NCI-H748 treated with DMSO at 0.1 percent for 48 hours (cell line): ENCODE results near the gene MYOCD.

ENCODE experiments used
- DNase-seq: peaks from one replicate; lab custom pipeline; 2025; lab: John Stamatoyannopoulos, UW

MYOCD gene

DNA sequence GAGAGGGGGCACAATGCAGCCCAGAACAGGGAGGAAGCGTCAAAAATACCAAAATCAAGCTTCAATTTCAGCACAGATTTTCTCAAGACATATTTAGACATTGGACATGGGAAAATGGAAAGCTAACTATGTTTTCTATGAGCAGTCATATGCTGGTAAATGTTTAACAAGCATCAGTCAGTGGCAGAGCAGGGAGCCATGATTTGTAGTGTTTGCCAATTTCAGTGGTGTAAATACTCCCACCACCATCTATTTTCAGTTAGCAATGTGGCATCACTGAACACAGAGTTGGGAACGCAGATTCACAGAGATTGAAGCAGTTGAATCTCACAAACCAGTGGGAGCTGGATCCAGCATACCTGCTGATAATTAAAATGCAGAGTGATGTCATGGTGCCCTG is 24.6 kb upstream of the MYOCD start:
- DNase-seq: no peak

DNA sequence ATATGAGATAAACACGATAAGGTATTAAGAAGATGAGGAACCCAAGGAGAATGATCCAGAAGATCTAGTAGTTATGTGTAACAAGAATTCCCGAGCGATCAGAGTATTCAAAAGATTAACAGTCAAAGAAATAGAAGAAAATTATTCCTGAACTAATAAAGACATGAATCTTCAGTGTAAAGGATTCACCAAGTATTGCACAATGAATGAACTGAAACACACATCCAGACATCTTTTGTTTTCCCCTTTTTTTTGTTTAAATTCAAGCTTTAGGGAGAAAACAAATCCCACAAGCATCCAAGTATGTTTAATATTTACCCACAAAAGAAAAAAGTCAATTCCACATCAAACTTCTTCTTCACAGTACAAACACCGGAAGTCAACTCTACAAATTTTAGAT is 23.7 kb upstream of the MYOCD start:
- DNase-seq: no peak

DNA sequence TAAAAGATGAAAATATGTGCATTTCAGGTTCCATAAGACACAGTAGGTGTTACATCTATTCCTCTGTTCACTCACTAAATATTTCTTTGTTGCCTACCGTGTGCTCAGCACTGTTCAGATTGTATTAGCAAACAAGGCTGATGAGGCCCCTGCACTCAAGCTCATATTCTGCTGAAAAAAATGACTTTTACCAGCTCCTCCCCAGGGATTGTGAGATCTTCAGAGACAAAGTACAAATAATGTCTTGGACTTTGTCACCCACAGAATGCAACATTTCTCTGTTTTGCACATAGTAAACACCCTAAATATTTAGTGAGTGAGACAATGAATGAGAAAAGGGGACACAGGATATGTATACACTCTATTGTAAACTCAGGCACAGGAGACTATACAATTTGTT is 21.9 kb upstream of the MYOCD start:
- no peak for DNase-seq

- DNase-seq: no peak
Measured at GRCh38 chr17:12644623-12645022, 21.1 kb upstream of the MYOCD start.

- DNase-seq: no peak
Measured at GRCh38 chr17:12646761-12647422, 18.8 kb upstream of the MYOCD start.

DNA sequence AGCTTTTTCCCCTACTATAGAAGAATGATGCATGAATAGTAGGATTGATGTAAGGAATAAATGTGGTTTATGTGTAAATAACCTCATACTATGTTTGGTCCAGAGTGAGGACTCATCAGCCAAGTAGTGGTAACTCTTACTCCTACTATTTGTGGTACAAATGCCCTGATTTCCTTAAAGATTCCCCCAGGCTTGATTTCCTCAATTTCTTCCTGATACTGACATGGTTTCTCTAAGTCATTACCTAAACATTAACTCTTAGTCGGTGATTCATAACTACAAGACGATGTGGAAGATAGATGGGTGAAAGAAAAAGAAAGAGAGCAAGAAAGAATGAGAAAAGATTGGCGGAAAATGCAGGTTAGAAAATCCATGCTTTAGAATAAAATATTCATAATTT is 17.2 kb upstream of the MYOCD start:
- DNase-seq: no peak

GRCh38 chr17:12655936-12656335 is 9.8 kb upstream of the MYOCD start:
- no peak for DNase-seq

DNA sequence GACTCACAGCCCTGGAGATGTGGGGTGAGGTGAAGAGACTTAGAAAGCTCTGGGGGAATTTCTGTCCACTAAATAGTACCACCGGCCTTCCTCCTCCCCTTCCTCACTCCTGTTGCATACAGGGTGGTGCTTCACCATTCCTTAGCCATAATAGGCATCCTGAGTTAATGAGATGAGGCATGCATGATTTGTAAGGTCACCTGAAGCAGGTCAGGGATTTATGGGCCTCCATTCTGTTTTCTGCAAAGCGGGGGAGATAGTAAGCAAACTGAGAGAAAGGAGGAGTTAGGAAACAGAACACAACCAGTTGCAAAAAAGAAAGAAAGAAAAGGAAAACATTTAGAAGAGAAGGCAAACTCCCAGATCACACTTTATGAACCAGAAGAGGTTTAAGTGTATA is 9.3 kb upstream of the MYOCD start:
- no peak for DNase-seq

GRCh38 chr17:12659500-12659899 is 6.2 kb upstream of the MYOCD start:
- no peak for DNase-seq

- no peak for DNase-seq
Measured at GRCh38 chr17:12664252-12664651, 1.4 kb upstream of the MYOCD start.

- DNase-seq: no peak
Measured at GRCh38 chr17:12664894-12665262, 812 bp upstream of the MYOCD start.

DNA sequence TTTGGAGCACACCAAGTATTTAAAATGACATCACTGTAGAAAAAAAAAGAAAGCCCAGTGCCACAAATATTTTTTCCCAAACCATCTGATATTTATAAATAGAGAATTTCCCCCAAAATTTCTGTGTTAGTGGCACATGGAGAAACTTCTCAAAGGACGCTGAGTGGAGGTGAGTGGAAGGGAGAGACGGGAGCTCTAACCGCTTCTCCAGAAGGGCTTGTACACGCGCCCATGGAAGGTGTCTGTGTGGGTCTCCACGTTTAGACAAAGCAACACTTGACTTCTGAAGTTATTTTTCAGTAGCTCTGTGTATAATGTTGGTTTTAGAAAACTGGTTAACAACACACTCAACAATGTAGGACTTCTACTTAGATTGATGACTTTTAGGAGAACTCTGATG is 1.0 kb downstream of the MYOCD start:
- no peak for DNase-seq

- peak; percentile 6 for DNase-seq
Measured at GRCh38 chr17:12667299-12667958, 1.7 kb downstream of the MYOCD start.

DNA sequence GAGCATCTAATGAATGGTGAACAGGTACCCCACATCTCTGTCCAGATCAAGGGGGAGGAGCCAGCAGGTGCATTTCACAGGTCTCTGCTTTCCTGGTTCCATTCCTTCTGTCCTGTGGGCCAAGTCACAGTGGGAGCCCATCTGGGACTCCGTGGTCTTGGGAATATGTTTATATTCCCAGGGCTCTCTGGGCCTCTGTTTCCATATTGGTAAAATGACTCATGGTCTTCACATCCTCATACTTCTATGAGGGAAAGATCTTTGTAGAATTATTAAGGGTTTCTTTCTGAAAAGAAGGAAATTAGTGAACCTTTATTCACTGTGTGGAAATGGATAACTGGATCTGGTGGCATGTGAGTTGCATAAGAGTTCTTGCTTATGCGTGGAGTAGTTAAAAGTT is 6.2 kb downstream of the MYOCD start:
- no peak for DNase-seq

DNA sequence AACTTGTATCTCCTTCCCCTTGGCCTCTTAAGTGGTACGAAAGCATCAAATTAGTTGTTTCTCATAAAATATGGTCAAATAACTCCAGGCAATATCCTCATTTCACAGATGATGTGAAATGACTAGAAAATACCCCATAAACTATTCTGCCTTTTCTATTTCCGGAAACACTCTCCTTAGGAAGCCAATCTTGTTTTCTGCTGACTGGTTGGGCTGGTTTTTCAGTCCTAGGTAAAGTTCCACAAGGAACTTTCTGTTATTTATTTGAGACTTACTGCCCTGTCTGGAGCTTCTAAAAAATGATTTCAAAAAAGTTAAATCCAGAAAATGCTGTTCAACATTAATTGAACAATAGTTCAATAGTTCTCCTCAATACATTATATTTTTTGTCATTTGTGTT is 7.3 kb downstream of the MYOCD start:
- no peak for DNase-seq

DNA sequence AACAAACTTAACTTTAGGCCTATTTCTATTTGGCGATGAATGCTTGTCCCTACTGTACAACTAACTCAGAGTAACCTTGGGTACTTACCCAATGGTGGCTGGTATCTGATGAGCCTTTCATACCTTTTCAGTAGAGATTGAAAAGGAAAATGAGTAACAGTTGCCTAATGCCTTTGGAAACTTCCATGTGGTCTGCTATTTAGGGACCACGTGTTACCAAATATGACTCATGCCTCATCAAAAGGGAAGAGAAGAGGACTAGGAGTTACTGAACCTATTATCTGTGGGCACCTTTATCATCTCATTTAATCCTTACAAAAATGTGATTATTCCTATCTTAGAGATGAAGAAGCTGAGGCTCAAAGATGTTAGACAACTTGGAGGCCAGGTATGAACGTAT is 8.1 kb downstream of the MYOCD start:
- no peak for DNase-seq

- no peak for DNase-seq
Measured at GRCh38 chr17:12680407-12680897, 14.8 kb downstream of the MYOCD start.

- DNase-seq: no peak
Measured at GRCh38 chr17:12680993-12681392, 15.3 kb downstream of the MYOCD start.

- no peak for DNase-seq
Measured at GRCh38 chr17:12683299-12683698, 17.6 kb downstream of the MYOCD start.

GRCh38 chr17:12686486-12686885 is 20.8 kb downstream of the MYOCD start:
- no peak for DNase-seq

DNA sequence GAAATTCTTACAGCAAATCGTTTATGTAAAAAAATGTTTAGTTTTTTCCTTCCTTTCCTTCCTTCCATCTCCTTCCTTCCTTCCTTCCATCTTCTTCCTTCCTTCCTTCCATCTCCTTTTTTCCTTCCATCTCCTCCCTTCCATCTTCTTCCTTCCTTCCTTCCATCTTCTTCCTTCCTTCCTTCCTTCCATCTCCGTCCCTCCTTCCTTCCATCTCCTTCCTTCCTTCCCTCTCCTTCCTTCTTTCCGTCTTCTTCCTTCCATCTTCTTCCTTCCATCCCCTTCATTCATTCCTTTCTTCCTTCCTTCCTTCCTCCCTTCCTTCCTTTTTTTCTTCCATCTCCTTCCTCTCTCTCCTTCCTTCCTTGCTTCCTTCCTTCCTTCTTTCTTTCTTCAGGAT is 22.7 kb downstream of the MYOCD start:
- no peak for DNase-seq

DNA sequence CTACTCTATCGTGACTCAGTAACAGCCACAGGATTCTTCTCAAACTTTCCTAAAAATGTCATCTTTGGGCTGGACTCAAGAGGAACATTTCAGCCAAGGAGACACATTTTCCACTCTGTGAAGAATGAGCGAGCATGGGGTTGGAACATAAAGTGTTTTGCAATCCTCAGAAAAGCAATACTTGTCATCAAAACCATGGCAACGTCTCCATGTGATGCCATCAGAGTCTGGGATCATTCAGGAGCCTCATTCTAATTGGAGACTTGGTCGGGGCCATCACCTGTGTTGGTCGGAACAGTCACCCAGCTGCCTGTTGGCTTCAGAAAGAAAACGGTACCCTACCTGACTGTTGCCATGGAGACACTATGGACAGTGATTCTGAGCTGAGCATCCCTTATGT is 25.5 kb downstream of the MYOCD start:
- no peak for DNase-seq

- no peak for DNase-seq
Measured at GRCh38 chr17:12693640-12694039, 27.9 kb downstream of the MYOCD start.

GRCh38 chr17:12706070-12706469 is 40.4 kb downstream of the MYOCD start:
- DNase-seq: no peak
